Tibial nerve (tissue), 4 donors: ENCODE data around the gene LIPJ. TPM values are rescaled to one million over a fixed set of nuclear protein-coding genes. Genes with fewer than 3 reads are reported as not detected.

Experiments used
- DNase-seq, 2 donors: peaks; one replicate each; pipeline ENCODE4 v3.0.0-alpha.2; 2019; ENCODE audit warnings: low spot score in 2 of 2
- H3K27ac ChIP-seq, 4 donors: fragments of 200-600 bp; sonication (generic) in 3 of 4; one replicate each; pipeline ENCODE4 v1.5.1; 2017 to 2019; ENCODE audit warnings: mild to moderate bottlenecking in 1 of 4
- H3K27me3 ChIP-seq, 2 donors: fragments of 200-600 bp; sonication (generic) in 1 of 2; one replicate each; pipeline versions ENCODE4 v1.5.1 to v1.6.0; 2017 to 2019
- H3K36me3 ChIP-seq, 3 donors: fragments of 200-600 bp; sonication (generic); one replicate each; pipeline ENCODE4 v1.5.1; 2018 to 2019
- H3K4me1 ChIP-seq, 4 donors: fragments of 200-600 bp; sonication (generic) in 3 of 4; one replicate each; pipeline ENCODE4 v1.5.1; 2017 to 2019
- H3K4me3 ChIP-seq, 4 donors: fragments of 200-600 bp; sonication (generic) in 3 of 4; one replicate each; pipeline ENCODE4 v1.5.1; 2017 to 2019; ENCODE audit warnings: mild to moderate bottlenecking in 1 of 4, moderate library complexity in 1 of 4
- H3K9me3 ChIP-seq, 4 donors: fragments of 200-600 bp; sonication (generic) in 3 of 4; one replicate each; pipeline ENCODE4 v1.5.1; 2017 to 2019
- EP300 ChIP-seq, 2 donors: sonication (generic); formaldehyde crosslinking; IDR thresholded peaks; one replicate each; pipeline ENCODE4 v1.6.1; 2017; ENCODE audit warnings: antibody characterized with exemption in 2 of 2, mild to moderate bottlenecking in 1 of 2
- POLR2A ChIP-seq, 2 donors: fragments of 450-650 bp; IDR thresholded peaks; one replicate each; pipeline ENCODE4 v1.6.1; 2017; ENCODE audit warnings: antibody characterized with exemption in 2 of 2, mild to moderate bottlenecking in 2 of 2, moderate library complexity in 2 of 2
- WGBS, 2 donors: methylation state at CpG; one replicate each; pipeline ENCODE4 v1.1.5; 2018; 5-methylcytosine and 5-hydroxymethylcytosine counted together
- small RNA-seq: library from RNA; depleted of rRNA; stranded (forward); fragments of <200 nt; gene quantifications from one replicate; pipeline ENCODE3, GENCODE V24; 2016
- total RNA-seq, 4 donors: library from RNA; depleted of rRNA; stranded (reverse); fragments of >200 nt; gene quantifications; one replicate each; pipeline ENCODE4 v1.1.0, GENCODE V29; 2016
- TF ChIP-seq, protein P1 (sequence below), 5 experiments: fragments of 200-600 bp in 3 of 5; fragments of 450-650 bp in 2 of 5; sonication (generic) in 3 of 5; IDR thresholded peaks; one replicate each; pipeline ENCODE4 v1.5.1; 2016 to 2019; ENCODE audit warnings: antibody characterized with exemption in 5 of 5, mild to moderate bottlenecking in 3 of 5, moderate library complexity in 2 of 5

Gene LIPJ
- total RNA-seq, 4 donors from 2014 or later = under 0.01 to 0.87 (median 0.42) TPM; not detected in 1

DNA sequence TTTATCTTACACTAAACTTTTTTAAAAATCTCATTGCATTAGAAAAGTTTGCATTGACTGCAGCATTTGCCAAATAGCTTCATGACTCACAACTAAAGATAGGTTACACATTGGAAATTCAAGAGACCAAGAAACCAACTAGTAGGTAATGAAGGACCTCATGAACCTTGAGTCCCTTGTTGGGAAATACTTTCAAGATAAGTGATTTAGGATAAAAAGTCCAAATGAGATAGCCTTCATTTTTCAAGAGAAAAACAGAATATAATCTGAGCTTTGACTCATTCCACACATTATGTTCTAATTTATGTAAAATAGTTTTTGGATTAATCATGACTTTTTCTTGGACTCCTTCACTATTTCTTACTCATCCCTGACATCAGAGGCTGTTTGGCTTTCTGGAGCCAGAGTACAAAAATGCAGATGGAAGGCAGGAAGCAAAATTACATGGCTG is 64.6 kb downstream of the LIPJ start:
- Histone ChIP-seq H3K4me1 (peaks cover 0 to 4% (median 0%) of the 10 kb centered on the region in 4 donors), H3K27me3 (no peaks in the 10 kb centered on the region), H3K4me3 (no peak overlapping the region), H3K9me3 (no peaks in the 10 kb centered on the region), H3K27ac (no peak overlapping the region), H3K36me3 (no peaks in the 10 kb centered on the region)
- TF ChIP-seq POLR2A (IDR thresholded peaks at IDR 0.05) = no peak
- TF ChIP-seq EP300 (IDR thresholded peaks at IDR 0.05) = no peak
- DNase-seq = no peak

DNA sequence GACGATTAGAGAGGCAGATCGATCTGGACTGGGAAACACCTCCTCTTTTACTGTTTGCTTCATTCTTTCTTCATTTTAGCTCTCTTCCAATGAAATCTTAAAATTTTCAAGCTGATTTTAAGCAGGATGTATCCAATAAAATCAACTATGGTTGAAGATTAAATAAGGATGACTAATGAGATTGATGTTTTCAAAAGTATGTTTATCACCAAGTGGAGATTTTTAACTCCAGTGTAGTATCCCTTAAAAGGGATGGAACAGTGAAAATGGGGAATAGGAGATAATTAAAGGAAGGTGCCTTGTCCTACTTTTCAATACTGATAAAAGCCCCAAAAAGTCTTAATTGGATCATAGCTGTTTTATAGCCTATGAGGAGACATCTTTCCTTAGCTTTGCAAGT is 66.1 kb downstream of the LIPJ start:
- WGBS, 2 donors = 95 to 96% methylated on average over 2 of the region's 2 CpGs
- no peak for TF ChIP-seq POLR2A (IDR thresholded peaks at IDR 0.05)
- no peak for TF ChIP-seq EP300 (IDR thresholded peaks at IDR 0.05)
- TF ChIP-seq, protein P1, sequence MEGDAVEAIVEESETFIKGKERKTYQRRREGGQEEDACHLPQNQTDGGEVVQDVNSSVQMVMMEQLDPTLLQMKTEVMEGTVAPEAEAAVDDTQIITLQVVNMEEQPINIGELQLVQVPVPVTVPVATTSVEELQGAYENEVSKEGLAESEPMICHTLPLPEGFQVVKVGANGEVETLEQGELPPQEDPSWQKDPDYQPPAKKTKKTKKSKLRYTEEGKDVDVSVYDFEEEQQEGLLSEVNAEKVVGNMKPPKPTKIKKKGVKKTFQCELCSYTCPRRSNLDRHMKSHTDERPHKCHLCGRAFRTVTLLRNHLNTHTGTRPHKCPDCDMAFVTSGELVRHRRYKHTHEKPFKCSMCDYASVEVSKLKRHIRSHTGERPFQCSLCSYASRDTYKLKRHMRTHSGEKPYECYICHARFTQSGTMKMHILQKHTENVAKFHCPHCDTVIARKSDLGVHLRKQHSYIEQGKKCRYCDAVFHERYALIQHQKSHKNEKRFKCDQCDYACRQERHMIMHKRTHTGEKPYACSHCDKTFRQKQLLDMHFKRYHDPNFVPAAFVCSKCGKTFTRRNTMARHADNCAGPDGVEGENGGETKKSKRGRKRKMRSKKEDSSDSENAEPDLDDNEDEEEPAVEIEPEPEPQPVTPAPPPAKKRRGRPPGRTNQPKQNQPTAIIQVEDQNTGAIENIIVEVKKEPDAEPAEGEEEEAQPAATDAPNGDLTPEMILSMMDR (IDR thresholded peaks at IDR 0.05) = no peak
- no peak for DNase-seq
- Histone ChIP-seq H3K27me3 (no peaks in the 10 kb centered on the region), H3K9me3 (no peaks in the 10 kb centered on the region), H3K4me1 (peaks cover 0 to 4% (median 0%) of the 10 kb centered on the region in 4 donors), H3K4me3 (no peak overlapping the region), H3K36me3 (no peaks in the 10 kb centered on the region), H3K27ac (no peak overlapping the region)

Small RNAs within 50 kb of the gene (small RNA-seq; reads per million reads assigned to genes)
- not detected for gene RF00019

Other genes with a start within 250 kb of the LIPJ start
- gene RNLS, start 3.4 kb upstream of the LIPJ start, total RNA-seq = 10 to 100 TPM in 3 of 4 donors, 1 to 10 TPM in 1; 7.8 to 37.2 (median 26.2) TPM
- not detected for gene LIPF, start 77.7 kb downstream of the LIPJ start, total RNA-seq
- gene LIPK, start 119.5 kb downstream of the LIPJ start, total RNA-seq = not detected
- gene LIPN, start 173.3 kb downstream of the LIPJ start, total RNA-seq = not detected
- not detected for gene LIPM, start 216.0 kb downstream of the LIPJ start, total RNA-seq